Testis (tissue), 2 donors: ENCODE data around the gene SPPL3.

Source experiments
- CTCF ChIP-seq, 3 experiments: fragments of 450-650 bp in 2 of 3; fragments of 200-600 bp in 1 of 3; sonication (generic) in 1 of 3; IDR thresholded peaks; one replicate each; pipeline ENCODE4 v1.5.1; 2016 to 2019; ENCODE audit warnings: antibody characterized with exemption in 3 of 3, mild to moderate bottlenecking in 2 of 3, moderate library complexity in 1 of 3
- POLR2A ChIP-seq: fragments of 450-650 bp; IDR thresholded peaks from one replicate; pipeline ENCODE4 v1.6.1; 2017; ENCODE audit warnings: antibody characterized with exemption, mild to moderate bottlenecking, moderate library complexity

GRCh38 chr12:120825337-120825736 is 78.8 kb downstream of the SPPL3 start:
- TF ChIP-seq CTCF (IDR thresholded peaks at IDR 0.05) (no peak), POLR2A (no peak)
